Naive thymus-derived CD4-positive, alpha-beta T cell (primary cell): Measurements from ENCODE around the gene XYLT1. TPM values are rescaled to one million over a fixed set of nuclear protein-coding genes. Genes with fewer than 3 reads are reported as not detected.
A peak's percentile ranks its signal among the peaks of the same experiment; 100 is the strongest.

Experiments used
- ATAC-seq: fragments of 150-1000 bp; cut with Tn5 transposase; 2 replicates; pipeline ENCODE4 v1.10.0; 2021; ENCODE audit warnings: mild to moderate bottlenecking, moderate library complexity
- CTCF ChIA-PET: fragments of 350-600 bp; sonication (Branson Sonifier 250); formaldehyde crosslinking; loops from one replicate; lab custom pipeline; 2021; ENCODE audit warnings: antibody characterized with exemption; lab: Charles Lee
- POLR2A ChIA-PET: fragments of 350-600 bp; sonication (Branson Sonifier 250); formaldehyde crosslinking; loops from one replicate; lab custom pipeline; 2021; ENCODE audit warnings: antibody characterized with exemption, inconsistent platforms; lab: Charles Lee
- DNase-seq, 9 donors: peaks; one replicate each; pipeline versions ENCODE4 v3.0.0 to v3.0.0-alpha.2; 2020 to 2022; ENCODE audit warnings: mixed read lengths in 1 of 9
- H3K27ac ChIP-seq: one replicate; pipeline ENCODE4 v1.7.0; 2013; ENCODE audit warnings: mild to moderate bottlenecking, low read depth, low read length, moderate library complexity
- H3K27me3 ChIP-seq, 2 donors: one replicate each; pipeline ENCODE4 v1.7.0; 2013; ENCODE audit warnings: low read length in 2 of 2, mild to moderate bottlenecking in 2 of 2, moderate library complexity in 2 of 2; ENCODE audit not compliant: control insufficient read depth in 2 of 2, insufficient read depth in 2 of 2
- H3K36me3 ChIP-seq, 3 experiments: 1 replicate in 2 of 3; 2 replicates in 1 of 3; pipeline ENCODE4 v1.7.0; 2013; ENCODE audit warnings: low read length in 3 of 3, mild to moderate bottlenecking in 3 of 3, moderate library complexity in 1 of 3; ENCODE audit not compliant: insufficient read depth in 3 of 3, control insufficient read depth in 2 of 3
- H3K4me1 ChIP-seq, 2 donors: one replicate each; pipeline ENCODE4 v1.7.0; 2013; ENCODE audit warnings: low read length in 2 of 2, mild to moderate bottlenecking in 2 of 2, moderate library complexity in 1 of 2; ENCODE audit not compliant: control insufficient read depth in 2 of 2, insufficient read depth in 2 of 2
- H3K4me3 ChIP-seq: 2 replicates; pipeline ENCODE4 v1.7.0; 2013; ENCODE audit warnings: mild to moderate bottlenecking, low read length
- H3K9me3 ChIP-seq, 3 experiments: 1 replicate in 2 of 3; 2 replicates in 1 of 3; pipeline ENCODE4 v1.7.0; 2013; ENCODE audit warnings: low read length in 3 of 3; ENCODE audit not compliant: control insufficient read depth in 2 of 3
- H3K27ac Mint-ChIP-seq, 9 donors: one replicate each; pipeline ENCODE4 v1.8.0; 2020 to 2022; ENCODE audit warnings: mixed read lengths in 9 of 9, mild to moderate bottlenecking in 8 of 9, moderate library complexity in 5 of 9, inconsistent platforms in 2 of 9
- H3K27me3 Mint-ChIP-seq, 5 donors: one replicate each; pipeline ENCODE4 v1.8.0; 2021 to 2022; ENCODE audit warnings: mixed read lengths in 5 of 5, mild to moderate bottlenecking in 1 of 5
- H3K36me3 Mint-ChIP-seq, 5 donors: one replicate each; pipeline ENCODE4 v1.8.0; 2020 to 2022; ENCODE audit warnings: mixed read lengths in 5 of 5, mild to moderate bottlenecking in 3 of 5, inconsistent platforms in 1 of 5
- H3K4me1 Mint-ChIP-seq, 7 donors: one replicate each; pipeline ENCODE4 v1.8.0; 2020 to 2022; ENCODE audit warnings: mixed read lengths in 7 of 7, mild to moderate bottlenecking in 3 of 7, inconsistent platforms in 1 of 7
- H3K4me3 Mint-ChIP-seq, 10 donors: one replicate each; pipeline ENCODE4 v1.8.0; 2020 to 2022; ENCODE audit warnings: mild to moderate bottlenecking in 10 of 10, mixed read lengths in 10 of 10, moderate library complexity in 6 of 10, inconsistent platforms in 2 of 10
- H3K9me3 Mint-ChIP-seq, 11 donors: one replicate each; pipeline ENCODE4 v1.8.0; 2020 to 2022; ENCODE audit warnings: mixed read lengths in 11 of 11, mild to moderate bottlenecking in 4 of 11, inconsistent platforms in 1 of 11, moderate library complexity in 1 of 11
- intact Hi-C, 2 donors: fragments of 100-400 bp; cut with micrococcal nuclease; formaldehyde crosslinking; loops; one replicate each; pipeline ENCODE4 v1.15.1; 2023
- polyA plus RNA-seq, 2 donors: library from polyadenylated mRNA; unstranded; fragments of 300-500 nt; fragmentation: Illumina TruSeq; gene quantifications; one replicate each; pipeline ENCODE4 v1.2.3, GENCODE V29; 2021
- total RNA-seq, 6 experiments: library from RNA in 5 of 6; stranded (reverse) in 5 of 6; gene quantifications; 1 replicate in 5 of 6; 2 replicates in 1 of 6; pipeline ENCODE4 v1.2.3 and lab custom pipeline; 2021 to 2026

Gene XYLT1
- total and polyA plus RNA-seq, 7 experiments from 2014 or later: 1.9 to 50.4 (median 37.9) TPM

GRCh38 chr16:17287166-17287800 lies 183.5 kb downstream of the XYLT1 start:
- POLR2A ChIA-PET: no interaction called here
- Mint-ChIP-seq H3K27me3 (no peaks in the 10 kb centered on the region), H3K27ac (peak overlapping the region in 5 of 9 donors; percentile 9 to 65 (median 38)), H3K4me3 (no peak overlapping the region), H3K9me3 (peaks cover 0 to 4% (median 0%) of the 10 kb centered on the region in 11 donors), H3K4me1 (peaks cover 20 to 56% (median 29%) of the 10 kb centered on the region in 7 donors), H3K36me3 (peaks cover 1 to 11% (median 6%) of the 10 kb centered on the region in 5 donors)
- H3K27me3 ChIP-seq: no peaks in the 10 kb centered on the region
- DNase-seq (no peak), ATAC-seq (no peak)
- no peaks in the 10 kb centered on the region for H3K4me1 ChIP-seq
- CTCF ChIA-PET: no interaction called here
- intact Hi-C loops: no loop called here
- H3K9me3 ChIP-seq: no peaks in the 10 kb centered on the region
- no peak overlapping the region for H3K4me3 ChIP-seq
- H3K27ac ChIP-seq: no peak overlapping the region
- H3K36me3 ChIP-seq: no peaks in the 10 kb centered on the region

- peaks cover 19 to 55% (median 31%) of the 10 kb centered on the region in 7 donors for H3K4me1 Mint-ChIP-seq
- H3K27me3 Mint-ChIP-seq: no peaks in the 10 kb centered on the region
- ChIA-PET POLR2A (no interaction called here), CTCF (no interaction called here)
- H3K27me3 ChIP-seq: no peaks in the 10 kb centered on the region
- no peaks in the 10 kb centered on the region for H3K36me3 ChIP-seq
- peaks cover 0 to 4% (median 0%) of the 10 kb centered on the region in 11 donors for H3K9me3 Mint-ChIP-seq
- no peak overlapping the region for H3K27ac Mint-ChIP-seq
- H3K4me3 ChIP-seq: no peak overlapping the region
- ATAC-seq: no peak
- peaks cover 0 to 10% (median 5%) of the 10 kb centered on the region in 5 donors for H3K36me3 Mint-ChIP-seq
- H3K27ac ChIP-seq: no peak overlapping the region
- intact Hi-C loops: no loop called here
- DNase-seq: no peak
- H3K4me3 Mint-ChIP-seq: no peak overlapping the region
- no peaks in the 10 kb centered on the region for H3K9me3 ChIP-seq
- no peaks in the 10 kb centered on the region for H3K4me1 ChIP-seq
Measured at GRCh38 chr16:17286443-17286842, 184.3 kb downstream of the XYLT1 start.

GRCh38 chr16:17283016-17283415 lies 187.7 kb downstream of the XYLT1 start:
- H3K9me3 Mint-ChIP-seq: no peaks in the 10 kb centered on the region

GRCh38 chr16:17282247-17282646 lies 188.5 kb downstream of the XYLT1 start:
- Histone ChIP-seq H3K27ac (no peak overlapping the region), H3K4me3 (no peak overlapping the region), H3K4me1 (peaks cover 0 to 6% of the 10 kb centered on the region in 2 donors), H3K27me3 (no peaks in the 10 kb centered on the region), H3K9me3 (no peaks in the 10 kb centered on the region), H3K36me3 (no peaks in the 10 kb centered on the region)
- intact Hi-C loops: no loop called here
- no peak overlapping the region for H3K4me3 Mint-ChIP-seq
- DNase-seq (no peak), ATAC-seq (no peak)
- POLR2A ChIA-PET: interaction anchor here (1.2 kb wide), 1 partner anchor 86 kb away, joined by 3 read pairs; no protein-coding TSS in a partner anchor
- no peaks in the 10 kb centered on the region for H3K36me3 Mint-ChIP-seq
- no peaks in the 10 kb centered on the region for H3K9me3 Mint-ChIP-seq
- peak overlapping the region in 3 of 9 donors; percentile 26 to 53 (median 29) for H3K27ac Mint-ChIP-seq
- no peaks in the 10 kb centered on the region for H3K27me3 Mint-ChIP-seq
- CTCF ChIA-PET: interaction anchor here (0.7 to 1.4 kb wide), 3 partner anchors 47 to 89 kb away, joined by 3 to 5 read pairs (median 3); no protein-coding TSS in a partner anchor
- H3K4me1 Mint-ChIP-seq: peaks cover 25 to 75% (median 50%) of the 10 kb centered on the region in 7 donors

More at GRCh38 chr16:17283016-17283415, 187.7 kb downstream of the XYLT1 start:
- no peak for DNase-seq
- Histone ChIP-seq H3K9me3 (no peaks in the 10 kb centered on the region), H3K27ac (no peak overlapping the region), H3K4me1 (peaks cover 0 to 6% of the 10 kb centered on the region in 2 donors), H3K36me3 (no peaks in the 10 kb centered on the region), H3K27me3 (no peaks in the 10 kb centered on the region), H3K4me3 (no peak overlapping the region)
- H3K4me1 Mint-ChIP-seq: peaks cover 25 to 77% (median 51%) of the 10 kb centered on the region in 7 donors
- H3K36me3 Mint-ChIP-seq: no peaks in the 10 kb centered on the region
- no peaks in the 10 kb centered on the region for H3K27me3 Mint-ChIP-seq
- ChIA-PET CTCF (interaction anchor here (0.7 to 1.4 kb wide), 4 partner anchors 47 to 132 kb away, joined by 3 to 5 read pairs (median 4); no protein-coding TSS in a partner anchor), POLR2A (interaction anchor here (1.2 kb wide), 1 partner anchor 86 kb away, joined by 3 read pairs; no protein-coding TSS in a partner anchor)
- intact Hi-C loops: no loop called here
- peak overlapping the region in 3 of 9 donors; percentile 9 to 61 (median 27) for H3K27ac Mint-ChIP-seq
- H3K4me3 Mint-ChIP-seq: no peak overlapping the region
- ATAC-seq: no peak

- ChIA-PET CTCF (no interaction called here), POLR2A (no interaction called here)
- Mint-ChIP-seq H3K27me3 (no peaks in the 10 kb centered on the region), H3K36me3 (no peaks in the 10 kb centered on the region), H3K27ac (no peak overlapping the region), H3K4me3 (no peak overlapping the region), H3K4me1 (peaks cover 22 to 75% (median 56%) of the 10 kb centered on the region in 7 donors), H3K9me3 (no peaks in the 10 kb centered on the region)
- DNase-seq (no peak), ATAC-seq (no peak)
- intact Hi-C loops: no loop called here
- no peaks in the 10 kb centered on the region for H3K27me3 ChIP-seq
- no peaks in the 10 kb centered on the region for H3K9me3 ChIP-seq
- H3K4me1 ChIP-seq: peaks cover 0 to 6% of the 10 kb centered on the region in 2 donors
- no peaks in the 10 kb centered on the region for H3K36me3 ChIP-seq
- H3K27ac ChIP-seq: no peak overlapping the region
- H3K4me3 ChIP-seq: no peak overlapping the region
Measured at GRCh38 chr16:17281052-17281451, 189.7 kb downstream of the XYLT1 start.

- no peaks in the 10 kb centered on the region for H3K27me3 ChIP-seq
- no peaks in the 10 kb centered on the region for H3K9me3 ChIP-seq
- H3K4me3 Mint-ChIP-seq: no peak overlapping the region
- POLR2A ChIA-PET: interaction anchor here (1.5 kb wide), 1 partner anchor 86 kb away, joined by 3 read pairs; no protein-coding TSS in a partner anchor
- CTCF ChIA-PET: interaction anchor here (1.1 to 1.3 kb wide), 2 partner anchors 93 to 190 kb away, joined by 3 to 4 read pairs; no protein-coding TSS in a partner anchor
- intact Hi-C loops: loop anchor here (5.0 to 10.0 kb wide), 4 partner anchors 64 to 188 kb away; no protein-coding TSS in a partner anchor
- H3K36me3 ChIP-seq: no peaks in the 10 kb centered on the region
- no peak for ATAC-seq
- H3K4me1 Mint-ChIP-seq: peaks cover 23 to 75% (median 65%) of the 10 kb centered on the region in 7 donors
- no peak overlapping the region for H3K27ac ChIP-seq
- peak overlapping the region in 4 of 9 donors; percentile 18 to 32 (median 26) for H3K27ac Mint-ChIP-seq
- peaks cover 0 to 2% (median 0%) of the 10 kb centered on the region in 5 donors for H3K36me3 Mint-ChIP-seq
- no peaks in the 10 kb centered on the region for H3K9me3 Mint-ChIP-seq
- no peak for DNase-seq
- no peaks in the 10 kb centered on the region for H3K27me3 Mint-ChIP-seq
- H3K4me1 ChIP-seq: peaks cover 0 to 21% of the 10 kb centered on the region in 2 donors
- no peak overlapping the region for H3K4me3 ChIP-seq
Measured at GRCh38 chr16:17278988-17279387, 191.8 kb downstream of the XYLT1 start.
